ENCODE measurements around the gene ARHGAP30.

Gene ARHGAP30

GRCh38 chr1:161079436-161080110 is 9.9 kb upstream of the ARHGAP30 start:
- no peak for TF ChIP-seq CTCF (IDR thresholded peaks at IDR 0.05; ENCODE audit: low read depth, low read length, missing control alignments)
- no peak for DNase-seq (ENCODE audit: extremely low read depth, low read depth)
- H3K4me3 ChIP-seq (replicated peaks; ENCODE audit: low read depth, low read length), result no peak overlapping the region

- DNase-seq (ENCODE audit: extremely low read depth, low read depth), result no peak
Observed at GRCh38 chr1:161077426-161077825, 7.7 kb upstream of the ARHGAP30 start.

GRCh38 chr1:161076410-161076809 is 6.7 kb upstream of the ARHGAP30 start:
- no peak for TF ChIP-seq CTCF (IDR thresholded peaks at IDR 0.05; ENCODE audit: low read depth, low read length, missing control alignments)
- DNase-seq (ENCODE audit: extremely low read depth, low read depth), result no peak

More at GRCh38 chr1:161077426-161077825, 7.7 kb upstream of the ARHGAP30 start:
- no peak for TF ChIP-seq CTCF (IDR thresholded peaks at IDR 0.05; ENCODE audit: low read depth, low read length, missing control alignments)
- H3K4me3 ChIP-seq (replicated peaks; ENCODE audit: low read depth, low read length), result no peak overlapping the region

GRCh38 chr1:161074676-161075368 is 5.1 kb upstream of the ARHGAP30 start:
- no peak for TF ChIP-seq CTCF (IDR thresholded peaks at IDR 0.05; ENCODE audit: low read depth, low read length, missing control alignments)
- no peak overlapping the region for H3K4me3 ChIP-seq (replicated peaks; ENCODE audit: low read depth, low read length)
- DNase-seq (ENCODE audit: extremely low read depth, low read depth), result no peak

More at GRCh38 chr1:161076410-161076809, 6.7 kb upstream of the ARHGAP30 start:
- H3K4me3 ChIP-seq (replicated peaks; ENCODE audit: low read depth, low read length), result no peak overlapping the region

- no peak for DNase-seq (ENCODE audit: extremely low read depth, low read depth)
- TF ChIP-seq CTCF (IDR thresholded peaks at IDR 0.05; ENCODE audit: low read depth, low read length, missing control alignments), result no peak
- H3K4me3 ChIP-seq (replicated peaks; ENCODE audit: low read depth, low read length), result no peak overlapping the region
Observed at GRCh38 chr1:161073474-161074121, 3.9 kb upstream of the ARHGAP30 start.

DNA sequence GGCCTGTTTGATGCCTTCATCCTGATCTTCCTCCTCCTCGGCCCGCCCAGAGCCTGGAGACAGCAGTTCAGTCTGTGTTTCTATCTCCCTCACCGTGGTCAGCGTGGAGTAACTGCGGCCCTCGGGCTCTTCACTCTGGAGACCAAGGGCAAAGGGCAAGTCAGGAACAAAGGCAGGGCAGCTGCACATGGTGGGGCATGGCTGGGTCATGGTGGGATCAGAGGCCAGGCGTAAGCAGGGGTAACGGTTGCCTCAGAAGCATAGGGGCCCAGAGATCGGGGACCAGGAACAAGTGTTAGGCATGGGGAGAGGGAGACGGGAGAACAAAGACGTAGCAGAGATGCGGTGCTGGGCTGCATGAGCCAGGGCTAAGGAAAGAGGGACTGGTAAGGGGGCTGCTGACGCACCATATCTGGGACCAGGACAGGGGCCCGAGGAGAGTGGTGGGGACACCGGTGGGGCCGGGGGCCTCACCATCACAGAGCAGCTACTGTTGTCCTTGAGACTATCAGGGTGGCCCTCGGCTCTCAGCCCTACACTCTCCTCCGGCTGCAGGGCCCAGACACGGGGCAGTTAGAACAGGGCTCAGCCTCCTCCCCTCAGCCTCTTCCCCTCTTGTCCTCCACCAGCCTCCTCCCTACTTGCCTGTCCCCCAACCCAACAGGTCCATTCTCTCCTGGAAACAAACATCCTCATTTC is 3.2 kb upstream of the ARHGAP30 start:
- no peak overlapping the region for H3K4me3 ChIP-seq (replicated peaks; ENCODE audit: low read depth, low read length)
- DNase-seq (ENCODE audit: extremely low read depth, low read depth), result no peak
- TF ChIP-seq CTCF (IDR thresholded peaks at IDR 0.05; ENCODE audit: low read depth, low read length, missing control alignments), result no peak

All from HFF-Myc (cell line).